ENCODE results near the gene GALNT13. TPM values are rescaled to one million over a fixed set of nuclear protein-coding genes. Genes with fewer than 3 reads are reported as not detected.

GALNT13 gene
- total and polyA plus RNA-seq, 2 donors (not counting 1 experiment from before 2014, with no cell fraction given): not detected

DNA sequence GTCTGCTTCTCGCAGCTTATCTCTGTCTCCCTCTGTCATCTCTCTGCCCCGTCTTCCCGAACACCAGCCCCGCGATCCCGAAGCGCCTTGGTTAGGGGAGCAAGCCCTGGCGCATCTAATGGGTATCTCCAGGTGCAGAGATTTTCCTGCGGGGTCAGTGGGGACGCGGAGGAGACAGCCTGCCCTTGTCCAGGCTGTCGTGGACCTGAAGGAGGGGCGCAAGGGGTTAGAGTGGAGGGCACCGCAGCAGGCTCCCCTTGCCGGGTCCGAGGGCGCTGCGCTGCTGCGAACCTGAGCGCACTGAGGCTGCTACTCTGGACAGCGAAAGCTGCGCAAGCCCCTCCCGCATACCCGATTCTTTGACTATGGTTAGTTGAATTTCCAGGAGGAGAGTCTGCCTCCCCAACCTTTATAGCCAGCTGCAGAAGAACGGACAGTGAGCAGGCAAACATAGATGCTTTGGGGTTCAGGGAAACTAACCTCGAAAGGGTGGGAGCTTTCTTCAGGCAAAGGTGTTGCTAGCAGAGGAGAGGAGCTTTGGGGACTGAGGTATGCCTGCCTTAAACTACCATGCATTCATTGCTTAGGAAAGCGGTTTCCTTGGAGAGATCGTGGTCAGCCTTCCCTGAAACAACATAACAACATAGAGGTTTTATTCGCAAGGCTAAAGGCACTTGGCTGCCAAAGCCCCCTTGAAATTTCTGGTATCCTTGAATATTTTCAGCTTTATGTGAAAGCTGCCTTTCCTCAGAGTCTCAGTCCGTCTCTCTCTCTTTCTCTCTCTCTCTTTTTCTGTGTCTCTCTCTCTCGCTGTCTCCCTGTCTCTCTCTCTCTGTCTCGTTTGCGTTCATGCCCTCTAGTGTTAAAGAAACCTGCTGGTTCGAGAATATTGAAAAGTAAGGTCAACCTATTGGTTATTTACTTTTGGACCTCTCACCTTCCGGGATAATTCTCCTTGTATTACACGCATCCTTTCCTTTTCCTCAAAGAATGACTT, 1.6 kb downstream of the GALNT13 start:
- Histone ChIP-seq H3K27me3 (replicated peaks in 1 of 4; ENCODE audit: control extremely low read depth in 1 of 4, control insufficient read depth in 3 of 4, insufficient read depth in 4 of 4, low read length in 3 of 4) (peaks cover 0 to 12% (median 0%) of the 10 kb centered on the region in 4 experiments), H3K9me3 (ENCODE audit: control extremely low read depth in 1 of 3, control insufficient read depth in 2 of 3, insufficient read depth in 1 of 3, low read length in 2 of 3) (peaks cover 0 to 13% (median 0%) of the 10 kb centered on the region in 3 donors), H4K20me1 (ENCODE audit: control insufficient read depth, insufficient read depth, low read length, poor library complexity, severe bottlenecking) (no peaks in the 10 kb centered on the region), H3K4me3 (ENCODE audit: control extremely low read depth in 1 of 5, extremely low read depth in 1 of 5, insufficient read depth in 1 of 5, low read depth in 2 of 5, low read length in 4 of 5) (no peak overlapping the region), H3K79me2 (ENCODE audit: control insufficient read depth, insufficient read depth, low read length) (no peaks in the 10 kb centered on the region), H3K27ac (ENCODE audit: low read length in 2 of 2) (no peak overlapping the region), H3K4me2 (replicated peaks; ENCODE audit: low read depth, low read length, poor library complexity, severe bottlenecking) (no peak overlapping the region), H3K4me1 (ENCODE audit: control insufficient read depth in 2 of 2, insufficient read depth in 2 of 2, low read length in 2 of 2) (no peaks in the 10 kb centered on the region), H3K9ac (ENCODE audit: low read length) (no peak overlapping the region), H3K36me3 (replicated peaks in 1 of 2; ENCODE audit: control extremely low read depth in 1 of 2, control insufficient read depth in 1 of 2, extremely low read depth in 1 of 2, insufficient read depth in 2 of 2, low read length in 1 of 2) (no peaks in the 10 kb centered on the region), H2AFZ (ENCODE audit: insufficient read depth, low read depth, low read length, poor library complexity, severe bottlenecking) (no peak overlapping the region)
- no peak for TF ChIP-seq EZH2 (IDR thresholded peaks at IDR 0.05; ENCODE audit: borderline replicate concordance, insufficient read depth, low read depth, low read length, poor library complexity, severe bottlenecking)
- TF ChIP-seq, protein P1, sequence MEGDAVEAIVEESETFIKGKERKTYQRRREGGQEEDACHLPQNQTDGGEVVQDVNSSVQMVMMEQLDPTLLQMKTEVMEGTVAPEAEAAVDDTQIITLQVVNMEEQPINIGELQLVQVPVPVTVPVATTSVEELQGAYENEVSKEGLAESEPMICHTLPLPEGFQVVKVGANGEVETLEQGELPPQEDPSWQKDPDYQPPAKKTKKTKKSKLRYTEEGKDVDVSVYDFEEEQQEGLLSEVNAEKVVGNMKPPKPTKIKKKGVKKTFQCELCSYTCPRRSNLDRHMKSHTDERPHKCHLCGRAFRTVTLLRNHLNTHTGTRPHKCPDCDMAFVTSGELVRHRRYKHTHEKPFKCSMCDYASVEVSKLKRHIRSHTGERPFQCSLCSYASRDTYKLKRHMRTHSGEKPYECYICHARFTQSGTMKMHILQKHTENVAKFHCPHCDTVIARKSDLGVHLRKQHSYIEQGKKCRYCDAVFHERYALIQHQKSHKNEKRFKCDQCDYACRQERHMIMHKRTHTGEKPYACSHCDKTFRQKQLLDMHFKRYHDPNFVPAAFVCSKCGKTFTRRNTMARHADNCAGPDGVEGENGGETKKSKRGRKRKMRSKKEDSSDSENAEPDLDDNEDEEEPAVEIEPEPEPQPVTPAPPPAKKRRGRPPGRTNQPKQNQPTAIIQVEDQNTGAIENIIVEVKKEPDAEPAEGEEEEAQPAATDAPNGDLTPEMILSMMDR (IDR thresholded peaks at IDR 0.05): no peak
- DNase-seq (no peak), ATAC-seq (ENCODE audit: low read depth) (no peak)
- ChIA-PET CTCF (no interaction called here), POLR2A (no interaction called here)
- Mint-ChIP-seq H3K9me3 (ENCODE audit: insufficient read depth) (no peaks in the 10 kb centered on the region), H3K27me3 (peaks cover 32% of the 10 kb centered on the region), H3K4me1 (no peaks in the 10 kb centered on the region), H3K27ac (no peak overlapping the region), H3K4me3 (no peak overlapping the region)
- WGBS (ENCODE audit: insufficient coverage): 18% methylated on average over 24 of the region's 36 CpGs
- intact Hi-C loops (cut with micrococcal nuclease): no loop called here
